ENCODE results near the gene MMRN1. TPM values are rescaled to one million over a fixed set of nuclear protein-coding genes. Genes with fewer than 3 reads are reported as not detected.

The MMRN1 gene
- total and polyA plus RNA-seq, 9 donors: 2.9 to 40.4 (median 30.8) TPM

- TF ChIP-seq POLR2A (IDR thresholded peaks at IDR 0.05) (no peak), CTCF (IDR thresholded peaks at IDR 0.05) (no peak), EP300 (IDR thresholded peaks at IDR 0.05) (no peak)
- Histone ChIP-seq H3K4me3 (no peak overlapping the region), H3K27ac (no peak overlapping the region), H3K36me3 (no peaks in the 10 kb centered on the region), H3K27me3 (no peaks in the 10 kb centered on the region), H3K9me3 (no peaks in the 10 kb centered on the region), H3K4me1 (ENCODE audit: insufficient read depth) (no peaks in the 10 kb centered on the region)
- intact Hi-C loops (cut with DNase I): no loop called here
- DNase-seq: no peak
- WGBS, 3 donors: 69 to 73% (median 72%) methylated on average over 5 of the region's 5 CpGs
Observed at GRCh38 chr4:89922848-89923416, 28.3 kb downstream of the MMRN1 start.

GRCh38 chr4:89928838-89929237 is 34.2 kb downstream of the MMRN1 start:
- no peak overlapping the region for H3K4me3 ChIP-seq
- no peak for DNase-seq
- intact Hi-C loops (cut with DNase I): no loop called here
- no peaks in the 10 kb centered on the region for H3K27me3 ChIP-seq
- WGBS, 3 donors: 84 to 89% (median 84%) methylated on average over 4 of the region's 4 CpGs
- no peaks in the 10 kb centered on the region for H3K36me3 ChIP-seq
- TF ChIP-seq POLR2A (IDR thresholded peaks at IDR 0.05) (no peak), CTCF (IDR thresholded peaks at IDR 0.05) (no peak)
- peaks cover 0 to 7% of the 10 kb centered on the region in 2 donors for H3K9me3 ChIP-seq
- no peak overlapping the region for H3K27ac ChIP-seq
- H3K4me1 ChIP-seq (ENCODE audit: insufficient read depth): no peaks in the 10 kb centered on the region

- no peak for TF ChIP-seq EP300 (IDR thresholded peaks at IDR 0.05)
- TF ChIP-seq POLR2A (IDR thresholded peaks at IDR 0.05): no peak
- TF ChIP-seq CTCF (IDR thresholded peaks at IDR 0.05): no peak
- Histone ChIP-seq H3K4me1 (ENCODE audit: insufficient read depth) (no peaks in the 10 kb centered on the region), H3K36me3 (no peaks in the 10 kb centered on the region), H3K4me3 (no peak overlapping the region), H3K27ac (no peak overlapping the region), H3K27me3 (no peaks in the 10 kb centered on the region), H3K9me3 (peaks cover 0 to 7% of the 10 kb centered on the region in 2 donors)
- intact Hi-C loops (cut with DNase I): no loop called here
- no peak for DNase-seq
- 77 to 80% (median 80%) methylated on average over 4 of the region's 4 CpGs for WGBS, 3 donors
Observed at GRCh38 chr4:89929425-89930159, 34.9 kb downstream of the MMRN1 start.

GRCh38 chr4:89939546-89939945 is 44.9 kb downstream of the MMRN1 start:
- TF ChIP-seq CTCF (IDR thresholded peaks at IDR 0.05) (no peak), EP300 (IDR thresholded peaks at IDR 0.05) (no peak), POLR2A (IDR thresholded peaks at IDR 0.05) (no peak)
- intact Hi-C loops (cut with DNase I): no loop called here
- Histone ChIP-seq H3K4me1 (ENCODE audit: insufficient read depth) (no peaks in the 10 kb centered on the region), H3K9me3 (no peaks in the 10 kb centered on the region), H3K27me3 (no peaks in the 10 kb centered on the region), H3K4me3 (no peak overlapping the region), H3K27ac (no peak overlapping the region), H3K36me3 (no peaks in the 10 kb centered on the region)
- WGBS, 3 donors: 22 to 28% (median 24%) methylated on average over 2 of the region's 2 CpGs
- DNase-seq: no peak

Measured in ovary (tissue), 9 donors.